Measurements from ENCODE around the gene ENPP7.

DNA sequence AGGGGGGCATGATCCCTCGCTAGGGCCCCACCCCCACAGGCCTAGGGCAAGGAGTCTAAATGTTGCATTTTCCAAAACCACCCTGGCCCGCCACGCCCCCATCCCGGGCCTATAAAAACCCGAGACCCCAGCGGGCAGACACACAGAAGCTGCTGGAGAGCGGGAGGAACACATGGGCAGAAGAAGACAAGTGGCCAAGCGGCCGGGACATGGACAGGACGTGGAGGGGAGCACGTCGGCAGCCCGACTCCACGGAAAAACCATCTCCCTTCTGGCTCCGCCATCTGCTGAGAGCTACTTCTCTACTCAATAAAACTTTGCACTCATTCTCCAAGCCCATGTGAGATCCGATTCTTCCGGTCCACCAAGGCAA lies 34.1 kb upstream of the ENPP7 start:
- TF ChIP-seq, protein P1, sequence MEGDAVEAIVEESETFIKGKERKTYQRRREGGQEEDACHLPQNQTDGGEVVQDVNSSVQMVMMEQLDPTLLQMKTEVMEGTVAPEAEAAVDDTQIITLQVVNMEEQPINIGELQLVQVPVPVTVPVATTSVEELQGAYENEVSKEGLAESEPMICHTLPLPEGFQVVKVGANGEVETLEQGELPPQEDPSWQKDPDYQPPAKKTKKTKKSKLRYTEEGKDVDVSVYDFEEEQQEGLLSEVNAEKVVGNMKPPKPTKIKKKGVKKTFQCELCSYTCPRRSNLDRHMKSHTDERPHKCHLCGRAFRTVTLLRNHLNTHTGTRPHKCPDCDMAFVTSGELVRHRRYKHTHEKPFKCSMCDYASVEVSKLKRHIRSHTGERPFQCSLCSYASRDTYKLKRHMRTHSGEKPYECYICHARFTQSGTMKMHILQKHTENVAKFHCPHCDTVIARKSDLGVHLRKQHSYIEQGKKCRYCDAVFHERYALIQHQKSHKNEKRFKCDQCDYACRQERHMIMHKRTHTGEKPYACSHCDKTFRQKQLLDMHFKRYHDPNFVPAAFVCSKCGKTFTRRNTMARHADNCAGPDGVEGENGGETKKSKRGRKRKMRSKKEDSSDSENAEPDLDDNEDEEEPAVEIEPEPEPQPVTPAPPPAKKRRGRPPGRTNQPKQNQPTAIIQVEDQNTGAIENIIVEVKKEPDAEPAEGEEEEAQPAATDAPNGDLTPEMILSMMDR (optimal IDR thresholded peaks at IDR 0.05 in 1 of 3, IDR thresholded peaks at IDR 0.05 in 1 of 3, conservative IDR thresholded peaks at IDR 0.05 in 1 of 3; ENCODE audit: extremely low read depth in 1 of 3, insufficient read depth in 2 of 3, low read length in 3 of 3): no peak
- no peak for TF ChIP-seq EZH2 (IDR thresholded peaks at IDR 0.05; ENCODE audit: low read length)
